GM13977 (cell line): ENCODE data around the gene UCP2.

Source experiments
- DNase-seq: peaks from one replicate; pipeline ENCODE4 v3.0.0; 2012; ENCODE audit warnings: low spot score
- in situ Hi-C: fragments of 300-500 bp; cut with MboI; formaldehyde crosslinking; loops from one replicate; pipeline ENCODE4 v1.12.0; 2022; ENCODE audit warnings: low sequenced_read_pairs, low pct_unique_long_range_greater_than_20kb, mixed read lengths, inconsistent platforms; ENCODE audit not compliant: unreplicated experiment
- TF ChIP-seq, protein P1 (sequence below): IDR thresholded peaks from 2 replicates; pipeline ENCODE4 v1.5.1; 2012; ENCODE audit warnings: mild to moderate bottlenecking, control low read depth; ENCODE audit not compliant: insufficient read depth; ENCODE audit errors: extremely low read depth, missing control alignments

UCP2 gene

DNA sequence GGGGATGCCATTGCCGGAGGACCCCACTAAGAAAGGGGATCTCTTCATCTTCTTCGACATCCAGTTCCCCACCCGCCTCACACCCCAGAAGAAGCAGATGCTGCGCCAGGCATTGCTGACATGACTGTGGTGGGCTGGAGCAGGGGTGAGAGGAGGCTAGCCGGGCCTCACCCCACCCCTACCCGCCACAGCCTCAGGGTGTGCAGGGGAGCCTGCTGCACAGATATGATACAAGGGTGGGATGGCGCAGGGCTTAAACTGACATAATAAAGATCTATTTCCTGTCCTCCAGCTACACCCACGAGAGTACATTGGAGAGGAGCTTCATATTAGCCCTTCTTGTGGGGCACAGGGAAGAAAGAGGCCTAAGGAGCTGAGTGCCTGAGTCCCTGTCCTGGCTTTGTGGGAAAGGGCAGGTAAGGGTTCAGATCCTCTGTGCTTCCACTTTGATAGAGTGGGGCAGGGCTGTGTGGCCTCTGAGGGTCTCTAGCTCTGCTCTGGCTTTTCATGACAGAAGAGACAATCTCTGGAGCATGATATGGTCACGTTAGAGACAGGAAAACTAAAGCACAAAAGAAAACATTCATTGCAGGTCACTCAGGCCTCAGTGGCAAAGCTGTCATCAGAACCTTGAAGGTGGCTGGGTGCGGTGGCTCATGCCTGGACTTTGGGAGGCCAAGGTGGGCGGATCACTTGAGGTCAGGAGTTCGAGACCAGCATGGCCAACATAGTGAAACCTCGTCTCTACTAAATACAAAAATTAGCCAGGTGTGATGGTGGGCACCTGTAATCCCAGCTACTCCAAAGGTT lies 12.4 kb downstream of the UCP2 start:
- in situ Hi-C loops = loop anchor here (25.0 kb wide), 1 partner anchor 342 kb away; the partner anchor contains the start of gene P4HA3
- DNase-seq = no peak
- TF ChIP-seq, protein P1, sequence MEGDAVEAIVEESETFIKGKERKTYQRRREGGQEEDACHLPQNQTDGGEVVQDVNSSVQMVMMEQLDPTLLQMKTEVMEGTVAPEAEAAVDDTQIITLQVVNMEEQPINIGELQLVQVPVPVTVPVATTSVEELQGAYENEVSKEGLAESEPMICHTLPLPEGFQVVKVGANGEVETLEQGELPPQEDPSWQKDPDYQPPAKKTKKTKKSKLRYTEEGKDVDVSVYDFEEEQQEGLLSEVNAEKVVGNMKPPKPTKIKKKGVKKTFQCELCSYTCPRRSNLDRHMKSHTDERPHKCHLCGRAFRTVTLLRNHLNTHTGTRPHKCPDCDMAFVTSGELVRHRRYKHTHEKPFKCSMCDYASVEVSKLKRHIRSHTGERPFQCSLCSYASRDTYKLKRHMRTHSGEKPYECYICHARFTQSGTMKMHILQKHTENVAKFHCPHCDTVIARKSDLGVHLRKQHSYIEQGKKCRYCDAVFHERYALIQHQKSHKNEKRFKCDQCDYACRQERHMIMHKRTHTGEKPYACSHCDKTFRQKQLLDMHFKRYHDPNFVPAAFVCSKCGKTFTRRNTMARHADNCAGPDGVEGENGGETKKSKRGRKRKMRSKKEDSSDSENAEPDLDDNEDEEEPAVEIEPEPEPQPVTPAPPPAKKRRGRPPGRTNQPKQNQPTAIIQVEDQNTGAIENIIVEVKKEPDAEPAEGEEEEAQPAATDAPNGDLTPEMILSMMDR = no peak

DNA sequence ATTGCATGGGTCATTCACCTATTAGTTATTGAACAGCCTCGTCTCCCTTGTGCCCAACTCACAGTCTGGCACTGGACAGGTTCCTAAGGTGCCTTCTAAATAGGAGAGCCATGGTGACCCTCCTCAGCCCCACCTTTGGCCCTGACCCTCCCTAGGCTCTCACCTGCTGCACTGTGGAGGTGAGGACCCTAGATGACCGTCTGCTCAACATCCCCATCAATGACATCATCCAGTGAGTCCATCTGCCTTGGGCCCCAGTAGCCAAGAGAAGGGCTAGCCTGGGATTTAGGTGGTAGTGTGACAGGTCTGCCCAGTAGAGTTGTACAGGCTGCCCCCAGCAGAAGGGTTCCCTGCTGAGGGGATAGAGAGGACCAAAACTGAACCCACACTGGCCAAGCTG lies 13.6 kb downstream of the UCP2 start:
- in situ Hi-C loops = loop anchor here (25.0 kb wide), 1 partner anchor 343 kb away; the partner anchor contains the start of gene P4HA3
- TF ChIP-seq, protein P1 = no peak

DNA sequence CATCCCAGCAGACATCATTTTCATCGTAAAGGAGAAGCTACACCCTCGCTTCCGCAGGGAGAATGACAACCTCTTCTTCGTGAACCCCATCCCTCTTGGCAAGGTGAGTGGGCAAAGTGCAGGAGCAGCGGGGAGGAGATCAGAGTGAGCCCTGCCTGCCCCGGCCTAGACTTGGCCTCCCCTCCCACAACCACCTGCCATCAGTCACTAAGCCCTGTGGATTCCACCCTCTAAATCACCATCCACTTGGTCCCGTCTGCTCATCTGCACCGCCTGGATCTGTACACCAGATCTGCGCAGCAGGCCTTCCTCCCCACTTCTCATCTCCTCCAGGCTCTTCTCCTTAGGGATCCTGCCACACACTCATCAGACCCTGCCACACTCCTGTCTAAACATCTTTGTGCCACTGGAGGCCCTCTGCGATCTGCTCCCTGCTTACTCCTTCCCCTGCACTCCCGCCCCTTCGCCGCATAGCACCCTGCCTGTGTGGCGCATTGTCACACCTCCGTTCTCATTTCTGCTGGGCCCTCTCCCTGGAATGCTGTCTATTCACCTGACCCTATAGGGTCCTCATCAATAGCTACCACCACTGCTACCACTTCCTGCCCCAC lies 14.2 kb downstream of the UCP2 start:
- in situ Hi-C loops = loop anchor here (25.0 kb wide), 1 partner anchor 344 kb away; the partner anchor contains the start of gene P4HA3
- TF ChIP-seq, protein P1 = no peak
- no peak for DNase-seq

More for the DNA sequence above, 13.6 kb downstream of the UCP2 start:
- no peak for DNase-seq

DNA sequence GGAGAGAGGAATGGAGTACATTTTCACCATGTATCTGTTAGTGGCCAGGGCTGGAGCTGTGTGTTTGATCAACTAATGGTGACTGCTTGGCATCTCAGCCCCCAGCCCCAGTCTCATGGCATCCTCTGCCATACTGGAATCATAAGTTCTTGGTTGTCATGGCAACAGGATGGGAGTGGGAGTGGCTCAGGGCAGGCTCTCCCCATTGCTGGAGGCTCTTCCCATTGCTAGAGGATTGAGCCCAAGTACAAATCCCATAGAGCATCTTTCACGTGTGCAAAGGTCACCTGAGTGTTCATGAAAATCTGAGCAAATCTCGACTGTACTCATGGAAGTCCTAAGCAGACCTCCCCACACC lies 16.9 kb downstream of the UCP2 start:
- no peak for DNase-seq
- in situ Hi-C loops = loop anchor here (25.0 kb wide), 1 partner anchor 347 kb away; the partner anchor contains the start of gene P4HA3
- TF ChIP-seq, protein P1 = no peak

DNA sequence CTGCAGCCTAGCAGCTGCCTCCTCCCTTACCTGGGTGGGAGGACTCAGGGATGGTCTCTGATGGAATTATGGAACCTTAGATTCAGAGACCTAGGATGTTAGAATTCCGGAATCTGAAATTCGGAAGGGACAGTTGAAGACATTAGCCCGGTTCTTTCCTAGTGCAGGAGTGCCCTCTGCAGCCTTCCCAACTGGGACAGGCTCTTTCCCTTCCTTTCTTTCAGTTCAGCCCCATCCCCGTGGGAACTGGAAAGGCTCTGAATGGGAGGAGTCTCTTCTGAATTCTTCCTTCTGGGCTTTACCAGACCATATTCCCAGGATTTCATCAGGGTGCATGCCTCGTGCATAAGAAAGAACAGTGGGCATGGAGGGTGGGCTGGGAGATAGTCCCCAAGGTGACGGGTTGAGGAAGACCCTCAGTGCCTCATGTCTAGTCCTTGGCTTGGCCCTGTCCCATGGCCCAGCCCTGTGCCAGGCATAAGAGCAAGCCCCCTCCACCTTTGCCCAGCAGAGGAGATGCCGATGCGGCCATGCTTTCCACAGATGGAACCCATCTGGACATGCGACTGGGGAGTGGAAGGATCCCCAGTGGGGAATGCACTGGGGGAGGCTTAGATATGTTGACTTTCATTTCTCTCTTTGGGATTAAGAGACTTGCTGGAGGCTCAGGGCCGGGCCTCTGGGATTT lies 17.4 kb downstream of the UCP2 start:
- no peak for DNase-seq
- TF ChIP-seq, protein P1 = no peak
- in situ Hi-C loops = loop anchor here (25.0 kb wide), 1 partner anchor 347 kb away; the partner anchor contains the start of gene P4HA3

DNA sequence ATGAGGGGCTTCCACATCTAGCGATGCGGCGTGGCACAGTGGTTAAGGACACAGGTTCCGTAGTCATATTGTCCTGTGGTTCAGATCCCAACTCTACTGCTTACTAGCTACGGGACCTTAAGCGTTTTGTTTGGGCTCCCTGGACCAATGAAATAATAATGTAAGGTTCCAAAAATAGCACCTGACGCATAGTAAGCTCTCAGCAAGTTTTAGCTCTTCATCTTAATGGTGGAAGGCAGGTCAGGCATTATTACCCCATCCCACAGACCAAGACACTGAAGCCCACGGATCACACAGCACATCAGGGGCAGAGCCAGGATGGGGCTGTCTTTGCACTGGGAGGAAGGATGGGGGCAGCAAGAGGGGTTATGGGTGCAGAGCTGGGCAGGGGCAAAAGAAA lies 18.8 kb downstream of the UCP2 start:
- DNase-seq = no peak
- in situ Hi-C loops = loop anchor here (25.0 kb wide), 1 partner anchor 348 kb away; the partner anchor contains the start of gene P4HA3
- TF ChIP-seq, protein P1 = peak; percentile 19
